GM15510 (cell line): ENCODE measurements around the gene GOLGA6L9.
"Not testable (repeated sequence)": the region's sequence is repeated elsewhere in the genome, so short reads cannot be mapped to it uniquely, and the experiment has no call there.

ENCODE experiments used
- POLR2A ChIP-seq: IDR thresholded peaks from 3 replicates; pipeline ENCODE4 v1.6.1; 2011; ENCODE audit warnings: borderline replicate concordance; ENCODE audit not compliant: insufficient read length; ENCODE audit errors: extremely low read depth

GOLGA6L9 gene, protein sequence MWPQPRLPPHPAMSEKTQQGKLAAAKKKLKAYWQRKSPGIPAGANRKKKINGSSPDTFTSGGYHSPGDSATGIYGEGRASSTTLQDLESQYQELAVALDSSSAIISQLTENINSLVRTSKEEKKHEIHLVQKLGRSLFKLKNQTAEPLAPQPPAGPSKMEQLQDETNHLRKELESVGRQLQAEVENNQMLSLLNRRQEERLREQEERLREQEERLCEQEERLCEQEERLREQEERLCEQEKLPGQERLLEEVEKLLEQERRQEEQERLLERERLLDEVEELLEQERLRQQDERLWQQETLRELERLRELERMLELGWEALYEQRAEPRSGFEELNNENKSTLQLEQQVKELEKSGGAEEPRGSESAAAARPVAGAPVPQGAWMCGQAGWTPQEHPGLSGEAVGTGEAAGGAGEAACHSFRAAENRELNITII

DNA sequence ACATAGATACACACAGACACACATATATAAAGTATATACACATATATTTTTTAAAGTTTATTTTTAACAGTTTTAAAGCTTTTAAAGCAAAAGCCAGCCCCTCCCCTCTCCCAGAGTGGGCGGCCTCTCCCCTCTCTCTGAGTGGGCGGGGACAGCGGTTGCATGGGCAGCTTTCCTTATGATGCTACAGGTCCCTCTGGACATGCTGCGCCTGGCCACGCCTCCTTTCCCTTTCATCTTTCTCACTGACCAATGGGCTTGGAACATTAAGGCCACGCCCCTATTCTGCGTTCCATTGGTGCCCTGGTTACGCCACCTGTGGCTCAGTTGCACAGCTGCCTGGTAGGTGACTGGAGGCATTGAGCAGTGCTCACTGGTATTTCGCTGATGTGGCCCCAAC lies at the start of gene GOLGA6L9:
TSS of gene GOLGA6L9 (plus strand) at position 124 of the 400 bp plus-strand sequence. CDS start at position 388, 264 bp downstream.
- TF ChIP-seq POLR2A, result not testable (repeated sequence)

DNA sequence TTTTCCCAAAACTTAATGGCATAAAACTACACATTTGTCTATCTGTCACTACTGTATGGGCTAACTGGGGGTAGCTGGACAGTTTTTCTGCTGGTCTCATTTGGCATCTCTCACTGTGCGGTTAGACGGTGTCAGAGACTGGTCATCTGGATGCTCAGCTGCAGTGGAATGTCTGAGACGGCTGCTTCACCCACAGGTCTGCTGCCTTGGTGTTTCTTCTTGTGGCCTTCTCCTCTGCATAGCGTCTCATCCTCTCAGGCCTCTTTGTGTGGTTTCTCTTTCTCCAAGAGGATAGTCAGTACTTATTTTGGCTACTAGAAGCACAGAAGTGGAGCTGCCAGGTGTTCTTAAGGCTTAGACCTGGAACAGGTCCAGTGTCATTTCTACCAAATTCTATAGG lies 35.9 kb upstream of the GOLGA6L9 start:
- no peak for TF ChIP-seq POLR2A

DNA sequence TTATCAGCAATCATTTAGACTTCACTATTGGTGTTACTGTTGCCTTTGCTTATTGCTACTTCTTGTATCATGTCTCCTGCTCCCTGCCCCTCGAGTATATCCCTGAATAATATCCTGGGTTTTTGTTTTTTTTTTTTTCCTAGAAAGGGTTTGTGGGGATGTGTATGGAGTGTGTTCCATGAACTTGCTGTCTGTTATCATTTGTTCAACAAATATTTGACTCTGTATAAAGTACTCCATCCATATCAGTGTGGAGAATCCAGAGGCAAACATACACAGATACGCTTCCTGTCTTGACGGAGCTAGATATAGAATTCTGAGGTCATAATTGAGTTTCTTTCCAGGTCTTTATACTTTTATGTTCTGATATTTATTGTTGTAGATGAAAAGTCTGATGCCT lies 31.8 kb upstream of the GOLGA6L9 start:
- no peak for TF ChIP-seq POLR2A

DNA sequence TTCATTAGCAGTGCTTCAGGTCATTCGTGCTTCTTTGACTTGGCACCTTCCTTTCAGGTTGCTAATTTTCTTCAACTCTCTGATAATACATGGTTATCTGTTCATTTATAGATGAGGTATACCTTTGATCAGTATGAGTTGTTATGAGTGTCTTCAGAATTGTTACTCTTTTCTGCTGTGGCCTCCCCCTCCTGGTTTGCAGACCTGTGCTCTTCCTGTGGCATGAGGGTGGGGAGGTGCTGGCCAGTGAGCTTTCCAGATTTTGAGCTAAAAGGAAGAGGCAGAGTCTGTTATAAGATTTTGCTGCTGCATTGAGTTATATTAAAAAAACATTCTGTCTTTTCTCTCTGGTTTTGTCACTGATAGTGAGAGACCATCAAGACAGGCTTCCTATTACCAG lies 30.8 kb upstream of the GOLGA6L9 start:
- TF ChIP-seq POLR2A, result no peak
